T-helper 1 cell treated with Interleukin-12 subunit alpha and Interleukin-12 subunit beta and Interleukin-4 antibody, amounts not matched to agents 30 μg/mL and 1 μg/mL, for 36 hours (primary cell): ENCODE results near the gene PAQR3.
"Not testable (repeated sequence)": the region's sequence is repeated elsewhere in the genome, so short reads cannot be mapped to it uniquely, and the experiment has no call there.

ENCODE experiments used
- H3K27ac Mint-ChIP-seq: one replicate; pipeline ENCODE4 v1.8.0; 2021; ENCODE audit warnings: mild to moderate bottlenecking, mixed read lengths
- H3K27me3 Mint-ChIP-seq: one replicate; pipeline ENCODE4 v1.8.0; 2021; ENCODE audit warnings: low read depth, mixed read lengths
- H3K36me3 Mint-ChIP-seq: one replicate; pipeline ENCODE4 v1.8.0; 2021; ENCODE audit warnings: low read depth, mixed read lengths
- H3K4me1 Mint-ChIP-seq: one replicate; pipeline ENCODE4 v1.8.0; 2021; ENCODE audit warnings: low read depth, mixed read lengths
- H3K4me3 Mint-ChIP-seq: one replicate; pipeline ENCODE4 v1.8.0; 2021; ENCODE audit warnings: mild to moderate bottlenecking, moderate library complexity, mixed read lengths
- H3K9me3 Mint-ChIP-seq: one replicate; pipeline ENCODE4 v1.8.0; 2021; ENCODE audit warnings: mixed read lengths

PAQR3 gene

DNA sequence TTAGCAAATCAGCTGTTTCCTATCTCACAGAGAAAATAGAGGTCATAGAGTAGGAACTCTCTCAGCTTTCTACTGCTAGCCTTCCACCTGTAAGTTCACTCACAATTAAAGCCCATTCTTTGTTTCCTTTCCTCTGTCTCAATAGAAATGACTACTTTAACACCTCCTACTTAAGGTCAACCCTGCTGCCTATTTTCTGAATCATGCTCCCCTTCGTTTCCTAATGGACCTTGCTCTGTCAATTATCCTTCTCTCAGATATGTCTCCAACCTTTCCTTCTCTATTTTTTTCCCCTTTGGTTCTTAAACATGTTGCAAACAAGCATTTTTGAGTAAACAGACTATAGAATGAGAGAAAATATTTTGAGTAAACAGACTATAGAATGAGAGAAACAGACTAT is 5.1 kb upstream of the PAQR3 start:
- H3K4me3 Mint-ChIP-seq: no peak overlapping the region
- H3K27ac Mint-ChIP-seq: no peak overlapping the region
- H3K4me1 Mint-ChIP-seq: peaks cover 10% of the 10 kb centered on the region
- peaks cover 2% of the 10 kb centered on the region for H3K36me3 Mint-ChIP-seq
- H3K9me3 Mint-ChIP-seq: no peaks in the 10 kb centered on the region
- H3K27me3 Mint-ChIP-seq: peaks cover 67% of the 10 kb centered on the region

GRCh38 chr4:78940752-78941151 is 1.5 kb upstream of the PAQR3 start:
- no peak overlapping the region for H3K27ac Mint-ChIP-seq
- peaks cover 8% of the 10 kb centered on the region for H3K36me3 Mint-ChIP-seq
- no peaks in the 10 kb centered on the region for H3K9me3 Mint-ChIP-seq
- H3K4me1 Mint-ChIP-seq: peaks cover 32% of the 10 kb centered on the region
- H3K27me3 Mint-ChIP-seq: peaks cover 44% of the 10 kb centered on the region
- H3K4me3 Mint-ChIP-seq: no peak overlapping the region

- Mint-ChIP-seq H3K27ac (peak overlapping the region; percentile 32), H3K36me3 (peaks cover 9% of the 10 kb centered on the region), H3K9me3 (no peaks in the 10 kb centered on the region), H3K4me3 (peak overlapping the region; percentile 75), H3K4me1 (peaks cover 34% of the 10 kb centered on the region), H3K27me3 (peaks cover 33% of the 10 kb centered on the region)
Measured at GRCh38 chr4:78939667-78940008, 400 bp upstream of the PAQR3 start.

GRCh38 chr4:78938474-78938867 is 767 bp downstream of the PAQR3 start:
- no peaks in the 10 kb centered on the region for H3K9me3 Mint-ChIP-seq
- peaks cover 13% of the 10 kb centered on the region for H3K36me3 Mint-ChIP-seq
- peak overlapping the region; percentile 100 for H3K4me3 Mint-ChIP-seq
- peaks cover 21% of the 10 kb centered on the region for H3K27me3 Mint-ChIP-seq
- H3K27ac Mint-ChIP-seq: peak overlapping the region; percentile 96
- H3K4me1 Mint-ChIP-seq: peaks cover 34% of the 10 kb centered on the region

DNA sequence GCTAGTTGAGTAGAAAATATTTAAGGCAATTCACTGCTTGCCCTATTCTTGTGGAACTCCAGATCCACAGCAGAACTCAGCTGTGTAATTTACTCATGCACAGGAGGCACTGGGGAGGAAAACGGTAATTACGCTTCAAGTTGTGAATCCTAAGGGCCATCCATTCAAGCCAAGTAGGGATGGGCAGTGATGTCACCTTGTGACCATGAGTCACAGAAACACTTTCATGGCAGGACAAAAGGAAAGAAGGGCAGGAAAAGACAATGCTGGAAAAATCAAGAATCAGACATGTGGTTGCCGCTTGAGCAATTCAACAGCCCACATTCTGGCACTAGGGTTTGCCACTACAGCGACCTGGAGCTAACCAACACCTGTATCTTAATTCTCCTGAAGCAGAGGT is 1.4 kb downstream of the PAQR3 start:
- Mint-ChIP-seq H3K36me3 (peaks cover 17% of the 10 kb centered on the region), H3K27me3 (peaks cover 15% of the 10 kb centered on the region), H3K4me1 (peaks cover 34% of the 10 kb centered on the region), H3K27ac (no peak overlapping the region), H3K4me3 (no peak overlapping the region), H3K9me3 (no peaks in the 10 kb centered on the region)

DNA sequence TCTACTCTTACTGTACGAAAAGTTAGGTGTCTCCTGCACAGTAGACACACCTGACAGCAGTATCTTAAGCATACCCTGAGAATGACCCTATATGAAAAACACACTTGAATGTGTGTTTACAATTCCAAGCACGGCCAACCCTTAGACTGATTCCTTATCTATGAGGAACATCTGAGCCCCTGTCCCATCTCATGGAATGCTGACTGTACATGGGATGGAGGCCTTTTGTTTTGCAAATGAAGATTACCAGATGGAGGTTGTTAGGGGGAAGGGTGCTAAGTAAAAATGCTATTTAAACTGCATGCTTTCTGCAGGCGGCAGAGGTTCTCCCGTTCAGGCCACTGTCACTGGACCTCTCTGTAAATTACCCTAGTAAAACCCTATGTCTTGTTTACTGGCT is 2.2 kb downstream of the PAQR3 start:
- Mint-ChIP-seq H3K4me3 (no peak overlapping the region), H3K27ac (no peak overlapping the region), H3K27me3 (peaks cover 8% of the 10 kb centered on the region), H3K9me3 (no peaks in the 10 kb centered on the region), H3K4me1 (peaks cover 34% of the 10 kb centered on the region), H3K36me3 (peaks cover 18% of the 10 kb centered on the region)

DNA sequence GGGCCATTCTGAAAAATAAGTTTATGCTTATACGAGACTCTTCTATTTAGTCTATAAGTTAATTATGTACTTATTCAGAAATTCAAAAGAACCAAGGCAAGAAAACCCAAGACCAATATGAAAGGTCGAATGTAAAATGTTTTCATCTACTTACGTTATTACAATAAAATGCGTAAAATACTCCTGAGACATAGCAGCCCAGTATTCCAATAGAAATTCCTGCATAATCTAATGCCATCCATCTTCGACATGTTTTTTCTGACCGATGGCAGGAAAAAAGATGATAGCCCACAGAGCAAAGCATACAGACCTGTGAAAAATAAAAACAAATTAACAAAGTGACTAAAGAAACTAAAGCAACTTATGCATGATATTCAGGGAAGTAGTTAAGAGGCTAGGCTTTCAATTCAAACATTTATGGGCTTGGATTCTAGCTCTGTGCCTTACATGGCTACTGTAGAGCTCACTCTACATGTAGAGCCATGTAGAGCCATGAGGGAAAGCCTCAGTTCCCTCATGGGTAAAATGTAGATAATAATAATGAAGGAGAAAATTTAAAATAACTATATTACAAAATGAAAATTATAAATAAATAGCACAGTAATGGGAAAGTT is 9.1 kb downstream of the PAQR3 start:
- Mint-ChIP-seq H3K36me3 (peaks cover 29% of the 10 kb centered on the region), H3K4me1 (peaks cover 3% of the 10 kb centered on the region), H3K4me3 (no peak overlapping the region), H3K27ac (no peak overlapping the region), H3K27me3 (no peaks in the 10 kb centered on the region), H3K9me3 (no peaks in the 10 kb centered on the region)

GRCh38 chr4:78928835-78929234 is 10.4 kb downstream of the PAQR3 start:
- Mint-ChIP-seq H3K4me1 (peaks cover 6% of the 10 kb centered on the region), H3K4me3 (no peak overlapping the region), H3K27ac (no peak overlapping the region)

GRCh38 chr4:78926826-78927225 is 12.4 kb downstream of the PAQR3 start:
- Mint-ChIP-seq H3K27ac (no peak overlapping the region), H3K4me1 (peaks cover 11% of the 10 kb centered on the region), H3K36me3 (peaks cover 26% of the 10 kb centered on the region), H3K9me3 (no peaks in the 10 kb centered on the region), H3K27me3 (no peaks in the 10 kb centered on the region), H3K4me3 (no peak overlapping the region)

More at GRCh38 chr4:78928835-78929234, 10.4 kb downstream of the PAQR3 start:
- Mint-ChIP-seq H3K9me3 (no peaks in the 10 kb centered on the region), H3K36me3 (peaks cover 27% of the 10 kb centered on the region), H3K27me3 (no peaks in the 10 kb centered on the region)

- Mint-ChIP-seq H3K27ac (no peak overlapping the region), H3K4me1 (peaks cover 9% of the 10 kb centered on the region), H3K9me3 (no peaks in the 10 kb centered on the region), H3K4me3 (no peak overlapping the region), H3K27me3 (no peaks in the 10 kb centered on the region), H3K36me3 (peaks cover 17% of the 10 kb centered on the region)
Measured at GRCh38 chr4:78923464-78924312, 15.6 kb downstream of the PAQR3 start.

GRCh38 chr4:78922207-78922606 is 17.0 kb downstream of the PAQR3 start:
- Mint-ChIP-seq H3K27me3 (no peaks in the 10 kb centered on the region), H3K4me3 (no peak overlapping the region), H3K4me1 (peaks cover 9% of the 10 kb centered on the region), H3K9me3 (no peaks in the 10 kb centered on the region), H3K27ac (no peak overlapping the region), H3K36me3 (peaks cover 15% of the 10 kb centered on the region)

DNA sequence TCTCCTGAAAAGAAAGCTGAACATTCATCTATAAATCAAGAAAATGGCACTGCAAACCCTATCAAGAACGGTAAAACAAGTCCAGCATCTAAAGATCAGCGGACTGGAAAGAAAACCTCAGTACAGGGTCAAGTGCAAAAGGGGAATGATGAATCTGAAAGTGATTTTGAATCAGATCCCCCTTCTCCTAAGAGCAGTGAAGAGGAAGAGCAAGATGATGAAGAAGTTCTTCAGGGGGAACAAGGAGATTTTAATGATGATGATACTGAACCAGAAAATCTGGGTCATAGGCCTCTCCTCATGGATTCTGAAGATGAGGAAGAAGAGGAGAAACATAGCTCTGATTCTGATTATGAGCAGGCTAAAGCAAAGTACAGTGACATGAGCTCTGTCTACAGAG is 28.6 kb downstream of the PAQR3 start:
- H3K36me3 Mint-ChIP-seq: peaks cover 18% of the 10 kb centered on the region
- H3K9me3 Mint-ChIP-seq: no peaks in the 10 kb centered on the region
- H3K4me1 Mint-ChIP-seq: no peaks in the 10 kb centered on the region
- no peaks in the 10 kb centered on the region for H3K27me3 Mint-ChIP-seq
- H3K4me3 Mint-ChIP-seq: no peak overlapping the region
- H3K27ac Mint-ChIP-seq: no peak overlapping the region

DNA sequence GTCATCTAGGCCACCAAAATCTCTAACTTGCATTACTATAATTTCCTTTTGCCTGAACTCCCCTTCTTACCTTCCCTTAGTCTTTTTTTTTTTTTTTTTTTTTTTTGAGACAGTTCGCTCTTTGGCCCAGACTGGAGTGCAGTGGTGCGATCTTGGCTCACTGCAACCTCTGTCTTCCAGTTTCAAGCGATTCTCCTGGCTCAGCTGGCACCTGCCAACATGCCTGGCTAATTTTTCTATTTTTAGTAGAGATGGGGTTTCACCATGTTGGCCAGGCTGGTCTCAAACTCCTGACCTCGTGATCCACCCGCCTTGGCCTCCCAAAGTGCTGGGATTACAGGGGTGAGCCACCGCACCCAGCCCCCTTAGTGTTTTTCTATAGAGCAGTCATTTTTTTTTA is 30.3 kb downstream of the PAQR3 start:
- H3K4me3 Mint-ChIP-seq, H3K4me1 Mint-ChIP-seq, H3K9me3 Mint-ChIP-seq, H3K27ac Mint-ChIP-seq, H3K27me3 Mint-ChIP-seq: not testable (repeated sequence)
- peaks cover 16% of the 10 kb centered on the region for H3K36me3 Mint-ChIP-seq

DNA sequence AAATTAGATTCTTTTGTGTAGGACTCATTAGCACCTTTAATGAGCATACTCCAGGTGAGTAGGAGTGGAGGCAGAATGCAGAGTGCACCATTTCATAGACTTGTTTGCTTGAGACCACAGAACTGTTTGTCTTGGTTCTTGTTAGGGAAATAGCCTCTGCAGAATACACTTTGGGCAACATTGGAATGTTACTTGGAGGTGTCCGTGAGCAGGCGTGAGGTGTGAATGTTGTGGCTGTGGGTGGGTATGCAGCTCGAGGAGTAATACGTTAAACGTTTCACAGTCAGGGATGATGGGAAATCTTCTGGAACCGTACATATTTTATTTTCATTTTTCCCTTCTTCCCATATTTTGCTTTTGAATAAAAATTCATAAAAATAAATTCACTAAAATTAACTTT is 31.6 kb downstream of the PAQR3 start:
- Mint-ChIP-seq H3K27ac (no peak overlapping the region), H3K9me3 (no peaks in the 10 kb centered on the region), H3K27me3 (no peaks in the 10 kb centered on the region), H3K4me3 (no peak overlapping the region), H3K4me1 (no peaks in the 10 kb centered on the region), H3K36me3 (peaks cover 13% of the 10 kb centered on the region)

- no peaks in the 10 kb centered on the region for H3K4me1 Mint-ChIP-seq
Measured at GRCh38 chr4:78904143-78904542, 35.1 kb downstream of the PAQR3 start.

More at GRCh38 chr4:78904143-78904542, 35.1 kb downstream of the PAQR3 start:
- Mint-ChIP-seq H3K4me3 (no peak overlapping the region), H3K27ac (no peak overlapping the region), H3K27me3 (no peaks in the 10 kb centered on the region), H3K36me3 (peaks cover 5% of the 10 kb centered on the region), H3K9me3 (no peaks in the 10 kb centered on the region)
